Upper lobe of right lung (tissue), 1 donor: ENCODE data around the gene BST1. TPM values are rescaled to one million over a fixed set of nuclear protein-coding genes. Genes with fewer than 3 reads are reported as not detected.

Experiments
- ATAC-seq: fragments of 200-7000 bp; cut with Tn5 transposase; one replicate; pipeline ENCODE4 v1.9.1; 2020; ENCODE audit warnings: mild to moderate bottlenecking, moderate library complexity
- DNase-seq: peaks from one replicate; pipeline ENCODE4 v3.0.0-alpha.2; 2020
- H3K27ac ChIP-seq: fragments of 200-600 bp; one replicate; pipeline ENCODE4 v1.8.0; 2022
- H3K27me3 ChIP-seq: fragments of 200-600 bp; one replicate; pipeline ENCODE4 v1.8.0; 2022; ENCODE audit warnings: mild to moderate bottlenecking
- H3K36me3 ChIP-seq: fragments of 200-600 bp; one replicate; pipeline ENCODE4 v1.8.0; 2022
- H3K4me1 ChIP-seq: fragments of 200-600 bp; one replicate; pipeline ENCODE4 v1.8.0; 2022
- H3K4me3 ChIP-seq: fragments of 200-600 bp; one replicate; pipeline ENCODE4 v1.8.0; 2022; ENCODE audit warnings: mild to moderate bottlenecking
- H3K9me3 ChIP-seq: fragments of 200-600 bp; one replicate; pipeline ENCODE4 v1.8.0; 2022
- CTCF ChIP-seq: fragments of 200-600 bp; IDR thresholded peaks from one replicate; pipeline ENCODE4 v1.8.0; 2022; ENCODE audit warnings: antibody characterized with exemption
- intact Hi-C: fragments of 100-400 bp; cut with DNase I; formaldehyde crosslinking; loops from one replicate; pipeline ENCODE4 v1.11.0; 2022
- total RNA-seq: library from RNA; stranded (reverse); fragmentation: NEBNext Ultra II Directional; extraction: Animal tissue kit (Norgen Biotek cat#: 25700); gene quantifications from one replicate; pipeline ENCODE4 v1.2.1, GENCODE V29; 2021
- donor health status: DM: no; HTN: yes; CAD: no; lungs with severe emphysema.

BST1 gene
- total RNA-seq, 1 donor from 2014 or later, result 11.0 TPM

DNA sequence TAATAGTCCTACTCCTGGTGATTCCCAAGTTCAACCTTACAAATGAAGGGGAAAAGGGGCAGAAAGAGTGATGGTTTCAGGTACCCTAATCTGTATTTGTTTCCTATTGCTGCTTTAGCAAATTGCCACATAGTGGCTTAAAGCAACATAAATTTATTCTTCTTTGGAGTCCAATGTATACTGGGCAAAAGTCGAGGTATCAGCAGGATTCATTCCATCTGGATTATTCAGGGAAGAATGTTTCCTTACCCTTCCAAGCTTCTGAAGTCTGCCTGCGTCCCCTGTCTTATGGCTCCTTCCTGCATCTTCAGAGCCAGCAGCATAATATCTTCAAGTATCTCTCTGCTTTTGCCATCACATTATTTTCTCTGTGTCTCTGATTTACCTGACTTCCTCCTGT is 10.3 kb upstream of the BST1 start:
- intact Hi-C loops, result no loop called here

GRCh38 chr4:15694431-15694830 is 8.4 kb upstream of the BST1 start:
- TF ChIP-seq CTCF, result no peak
- intact Hi-C loops, result no loop called here
- H3K27me3 ChIP-seq, result no peaks in the 10 kb centered on the region
- no peak for DNase-seq
- no peak overlapping the region for H3K4me3 ChIP-seq
- H3K36me3 ChIP-seq, result peaks cover 4% of the 10 kb centered on the region
- H3K4me1 ChIP-seq, result peaks cover 9% of the 10 kb centered on the region
- no peak overlapping the region for H3K27ac ChIP-seq
- H3K9me3 ChIP-seq, result no peaks in the 10 kb centered on the region
- no peak for ATAC-seq

More for the DNA sequence above, 10.3 kb upstream of the BST1 start:
- Histone ChIP-seq H3K9me3 (no peaks in the 10 kb centered on the region), H3K4me3 (no peak overlapping the region), H3K27ac (no peak overlapping the region), H3K36me3 (peaks cover 21% of the 10 kb centered on the region), H3K27me3 (no peaks in the 10 kb centered on the region), H3K4me1 (peaks cover 9% of the 10 kb centered on the region)
- TF ChIP-seq CTCF, result no peak
- no peak for DNase-seq
- ATAC-seq, result no peak

- no peak overlapping the region for H3K4me3 ChIP-seq
- DNase-seq (no peak), ATAC-seq (no peak)
- H3K36me3 ChIP-seq, result no peaks in the 10 kb centered on the region
- no peaks in the 10 kb centered on the region for H3K9me3 ChIP-seq
- H3K4me1 ChIP-seq, result peaks cover 5% of the 10 kb centered on the region
- intact Hi-C loops, result no loop called here
- H3K27ac ChIP-seq, result no peak overlapping the region
- no peak for TF ChIP-seq CTCF
- H3K27me3 ChIP-seq, result no peaks in the 10 kb centered on the region
Measured at GRCh38 chr4:15695240-15695699, 7.6 kb upstream of the BST1 start.

DNA sequence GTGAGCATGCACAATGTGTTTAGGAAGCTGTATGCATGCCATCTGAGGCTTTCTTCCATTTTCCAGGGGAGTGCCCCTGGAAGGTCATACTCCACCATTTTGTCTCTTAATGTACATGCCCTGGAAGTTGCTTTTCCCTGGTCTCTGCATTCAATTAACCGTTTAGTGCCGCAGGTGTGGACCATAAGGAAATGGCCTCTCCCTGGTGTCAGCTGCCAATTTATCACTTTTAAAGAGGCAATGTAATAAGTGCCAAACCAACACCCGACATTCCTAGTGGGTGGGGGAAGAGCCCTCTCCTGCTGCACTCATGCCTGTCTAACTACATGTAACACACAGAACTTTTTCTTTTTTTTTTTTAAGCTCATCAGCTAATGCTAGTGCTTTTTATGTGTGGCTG is 7.1 kb upstream of the BST1 start:
- H3K27me3 ChIP-seq, result no peaks in the 10 kb centered on the region
- ATAC-seq (no peak), DNase-seq (no peak)
- no peak for TF ChIP-seq CTCF
- no peak overlapping the region for H3K27ac ChIP-seq
- no peak overlapping the region for H3K4me3 ChIP-seq
- intact Hi-C loops, result no loop called here
- H3K4me1 ChIP-seq, result peaks cover under 1% of the 10 kb centered on the region
- H3K36me3 ChIP-seq, result no peaks in the 10 kb centered on the region
- no peaks in the 10 kb centered on the region for H3K9me3 ChIP-seq

DNA sequence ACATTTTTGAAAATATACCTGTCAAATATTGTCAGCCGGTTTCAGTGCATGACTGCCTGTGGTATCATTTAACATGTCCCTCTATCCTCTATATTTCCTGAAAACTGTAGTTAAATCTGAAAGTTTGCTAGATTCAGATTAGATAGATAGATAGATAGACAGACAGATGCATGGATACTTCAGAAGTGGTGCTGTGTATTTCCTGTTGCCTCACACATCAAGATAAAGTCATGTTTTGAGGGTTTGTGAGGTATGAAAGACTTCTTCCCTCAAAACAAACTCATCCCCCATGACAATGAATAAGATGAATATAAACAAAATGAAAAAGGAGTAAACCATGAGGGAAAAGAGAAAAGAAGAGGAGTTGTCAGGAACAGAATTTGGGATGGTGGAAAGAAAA is 6.0 kb upstream of the BST1 start:
- intact Hi-C loops, result no loop called here
- no peak for ATAC-seq

More for the DNA sequence above, 6.0 kb upstream of the BST1 start:
- H3K36me3 ChIP-seq, result no peaks in the 10 kb centered on the region
- H3K27me3 ChIP-seq, result no peaks in the 10 kb centered on the region
- no peaks in the 10 kb centered on the region for H3K9me3 ChIP-seq
- DNase-seq, result no peak
- H3K27ac ChIP-seq, result no peak overlapping the region
- TF ChIP-seq CTCF, result no peak
- H3K4me3 ChIP-seq, result no peak overlapping the region
- no peaks in the 10 kb centered on the region for H3K4me1 ChIP-seq
